Right lung (tissue), 5 donors: Measurements from ENCODE around the gene ISL2. TPM values are rescaled to one million over a fixed set of nuclear protein-coding genes. Genes with fewer than 3 reads are reported as not detected.

Source experiments
- DNase-seq, 2 donors: peaks; one replicate each; pipeline ENCODE4 v3.0.0-alpha.2; 2013
- polyA plus RNA-seq, 5 donors: library from polyadenylated mRNA; unstranded; fragments of 120-200 nt; gene quantifications; one replicate each; pipeline versions ENCODE4 v1.2.1 to v1.2.3, GENCODE V29; 2013; ENCODE audit warnings: inconsistent platforms in 1 of 5, low replicate concordance in 1 of 5; ENCODE audit not compliant: insufficient read length in 5 of 5, insufficient read depth in 1 of 5

ISL2 gene
- polyA plus RNA-seq, 5 donors, result 0.10 to 0.19 (median 0.13) TPM; not detected in 2

GRCh38 chr15:76327191-76328105, 9.1 kb upstream of the ISL2 start:
- DNase-seq, result no peak

GRCh38 chr15:76328106-76328696, 8.4 kb upstream of the ISL2 start:
- DNase-seq, result no peak

- no peak for DNase-seq
Observed at GRCh38 chr15:76328958-76329357, 7.6 kb upstream of the ISL2 start.

- no peak for DNase-seq
Observed at GRCh38 chr15:76330080-76330680, 6.4 kb upstream of the ISL2 start.

- DNase-seq, result no peak
Observed at GRCh38 chr15:76332796-76333195, 3.8 kb upstream of the ISL2 start.

GRCh38 chr15:76333309-76333708, 3.3 kb upstream of the ISL2 start:
- DNase-seq, result no peak

GRCh38 chr15:76333720-76334437, 2.7 kb upstream of the ISL2 start:
- DNase-seq, result no peak

- no peak for DNase-seq
Observed at GRCh38 chr15:76334438-76335306, 1.9 kb upstream of the ISL2 start.

- DNase-seq, result no peak
Observed at GRCh38 chr15:76335307-76336253, 993 bp upstream of the ISL2 start.

GRCh38 chr15:76337059-76337695, 604 bp downstream of the ISL2 start:
- peak in 1 of 2 donors; percentile 55 for DNase-seq

- no peak for DNase-seq
Observed at GRCh38 chr15:76337696-76338485, 1.3 kb downstream of the ISL2 start.

- no peak for DNase-seq
Observed at GRCh38 chr15:76338486-76339304, 2.1 kb downstream of the ISL2 start.

- peak in 1 of 2 donors; percentile 57 for DNase-seq
Observed at GRCh38 chr15:76339305-76340197, 3.0 kb downstream of the ISL2 start.

- peak in 1 of 2 donors; percentile 55 for DNase-seq
Observed at GRCh38 chr15:76340198-76340802, 3.7 kb downstream of the ISL2 start.

GRCh38 chr15:76340803-76341365, 4.3 kb downstream of the ISL2 start:
- no peak for DNase-seq
